CD14-positive monocyte (primary cell): ENCODE measurements around the gene CYP46A1. TPM values are rescaled to one million over a fixed set of nuclear protein-coding genes. Genes with fewer than 3 reads are reported as not detected.

Experiments
- DNase-seq, 3 donors: peaks; one replicate each; pipeline ENCODE4 v3.0.0-alpha.2; 2011 to 2022
- H2AFZ ChIP-seq: 2 replicates; pipeline ENCODE4 v1.6.0; 2012; ENCODE audit warnings: mild to moderate bottlenecking, low read depth, low read length, inconsistent platforms; ENCODE audit not compliant: insufficient read depth, poor library complexity, severe bottlenecking
- H3K27ac ChIP-seq, 2 donors: 1 replicate in 1 of 2; 2 replicates in 1 of 2; pipeline ENCODE4 v1.5.1; 2012 to 2013; ENCODE audit warnings: low read length in 2 of 2, control low read depth in 1 of 2, inconsistent platforms in 1 of 2, low read depth in 1 of 2, mild to moderate bottlenecking in 1 of 2
- H3K27me3 ChIP-seq, 2 donors: one replicate each; pipeline versions ENCODE4 v1.6.0 to v1.6.1; 2011 to 2013; ENCODE audit warnings: low read length in 2 of 2; ENCODE audit not compliant: control insufficient read depth in 2 of 2, insufficient read depth in 2 of 2
- H3K36me3 ChIP-seq, 2 donors: replicated peaks in 1 of 2; 1 replicate in 1 of 2; 2 replicates in 1 of 2; pipeline versions ENCODE4 v1.5.1 to v1.6.1; 2012 to 2013; ENCODE audit warnings: low read length in 2 of 2, control low read depth in 1 of 2, inconsistent platforms in 1 of 2, mild to moderate bottlenecking in 1 of 2; ENCODE audit not compliant: insufficient read depth in 2 of 2, control insufficient read depth in 1 of 2
- H3K4me1 ChIP-seq, 2 donors: 1 replicate in 1 of 2; 2 replicates in 1 of 2; pipeline versions ENCODE4 v1.5.1 to v1.6.1; 2012 to 2013; ENCODE audit warnings: low read length in 2 of 2, control low read depth in 1 of 2, inconsistent platforms in 1 of 2, mild to moderate bottlenecking in 1 of 2, moderate library complexity in 1 of 2; ENCODE audit not compliant: insufficient read depth in 2 of 2, control insufficient read depth in 1 of 2
- H3K4me2 ChIP-seq: replicated peaks from 2 replicates; pipeline ENCODE3; 2012; ENCODE audit warnings: low read length, moderate library complexity, mild to moderate bottlenecking; ENCODE audit not compliant: poor library complexity, severe bottlenecking; ENCODE audit errors: extremely low read depth
- H3K4me3 ChIP-seq, 3 experiments: fragments of 200-600 bp in 1 of 3; sonication (generic) in 1 of 3; replicated peaks in 1 of 3; 1 replicate in 2 of 3; 2 replicates in 1 of 3; pipeline ENCODE4 v1.5.1; 2011 to 2013; ENCODE audit warnings: low read length in 3 of 3, mild to moderate bottlenecking in 3 of 3, control low read depth in 2 of 3, low read depth in 2 of 3, inconsistent platforms in 1 of 3, moderate library complexity in 1 of 3
- H3K79me2 ChIP-seq: 2 replicates; pipeline ENCODE4 v1.6.0; 2012; ENCODE audit warnings: mild to moderate bottlenecking, control low read depth, inconsistent platforms, low read length, moderate library complexity; ENCODE audit not compliant: insufficient read depth
- H3K9ac ChIP-seq: 2 replicates; pipeline ENCODE4 v1.6.0; 2017; ENCODE audit warnings: low read length, mild to moderate bottlenecking; ENCODE audit not compliant: insufficient read depth, poor library complexity, severe bottlenecking
- H3K9me3 ChIP-seq, 2 donors: replicated peaks in 1 of 2; 1 replicate in 1 of 2; 2 replicates in 1 of 2; pipeline versions ENCODE4 v1.5.1 to v1.6.1; 2012 to 2013; ENCODE audit warnings: low read length in 2 of 2, control low read depth in 1 of 2; ENCODE audit not compliant: control insufficient read depth in 1 of 2, insufficient read depth in 1 of 2
- H4K20me1 ChIP-seq: 2 replicates; pipeline ENCODE4 v1.6.0; 2012; ENCODE audit warnings: mild to moderate bottlenecking, low read length, control low read depth, moderate library complexity; ENCODE audit not compliant: insufficient read depth
- H3K27ac Mint-ChIP-seq, 7 donors: one replicate each; pipeline ENCODE4 v1.8.0; 2020; ENCODE audit warnings: mild to moderate bottlenecking in 7 of 7, mixed read lengths in 7 of 7, moderate library complexity in 6 of 7, inconsistent platforms in 2 of 7
- H3K27me3 Mint-ChIP-seq, 3 donors: one replicate each; pipeline ENCODE4 v1.8.0; 2021 to 2022; ENCODE audit warnings: low read depth in 3 of 3, mild to moderate bottlenecking in 3 of 3, mixed read lengths in 3 of 3, moderate library complexity in 3 of 3, inconsistent platforms in 1 of 3
- H3K36me3 Mint-ChIP-seq, 2 donors: one replicate each; pipeline ENCODE4 v1.8.0; 2020; ENCODE audit warnings: mixed read lengths in 2 of 2, inconsistent platforms in 1 of 2, mild to moderate bottlenecking in 1 of 2
- H3K4me1 Mint-ChIP-seq: one replicate; pipeline ENCODE4 v1.8.0; 2020; ENCODE audit warnings: mild to moderate bottlenecking, mixed read lengths
- H3K4me3 Mint-ChIP-seq, 2 donors: one replicate each; pipeline ENCODE4 v1.8.0; 2020; ENCODE audit warnings: mild to moderate bottlenecking in 2 of 2, mixed read lengths in 2 of 2, moderate library complexity in 1 of 2
- H3K9me3 Mint-ChIP-seq, 7 donors: one replicate each; pipeline ENCODE4 v1.8.0; 2020 to 2022; ENCODE audit warnings: mixed read lengths in 7 of 7, mild to moderate bottlenecking in 6 of 7, moderate library complexity in 6 of 7, inconsistent platforms in 2 of 7
- WGBS: methylation state at CpG from one replicate; pipeline ENCODE4 v1.1.5; 2013; ENCODE audit warnings: missing lambda C conversion rate; ENCODE audit not compliant: insufficient coverage; 5-methylcytosine and 5-hydroxymethylcytosine counted together
- intact Hi-C, 2 donors: fragments of 100-400 bp; cut with micrococcal nuclease; formaldehyde crosslinking; loops; one replicate each; pipeline versions ENCODE4 v1.15.0 to v1.15.1; 2023
- polyA plus RNA-seq, 3 donors: library from polyadenylated mRNA; depleted of rRNA in 1 of 3; unstranded in 2 of 3; stranded (reverse) in 1 of 3; fragments of 300-500 nt in 2 of 3; fragments of >200 nt in 1 of 3; fragmentation: Illumina TruSeq in 2 of 3; gene quantifications; 1 replicate in 2 of 3; 2 replicates in 1 of 3; pipeline ENCODE4 v1.2.3, GENCODE V29; 2012 to 2021
- TF ChIP-seq, protein P1 (sequence below): fragments of 200-600 bp; IDR thresholded peaks from one replicate; pipeline ENCODE4 v1.8.0; 2022; ENCODE audit warnings: antibody characterized with exemption, mild to moderate bottlenecking

The CYP46A1 gene
- polyA plus RNA-seq, 3 donors, result not detected

DNA sequence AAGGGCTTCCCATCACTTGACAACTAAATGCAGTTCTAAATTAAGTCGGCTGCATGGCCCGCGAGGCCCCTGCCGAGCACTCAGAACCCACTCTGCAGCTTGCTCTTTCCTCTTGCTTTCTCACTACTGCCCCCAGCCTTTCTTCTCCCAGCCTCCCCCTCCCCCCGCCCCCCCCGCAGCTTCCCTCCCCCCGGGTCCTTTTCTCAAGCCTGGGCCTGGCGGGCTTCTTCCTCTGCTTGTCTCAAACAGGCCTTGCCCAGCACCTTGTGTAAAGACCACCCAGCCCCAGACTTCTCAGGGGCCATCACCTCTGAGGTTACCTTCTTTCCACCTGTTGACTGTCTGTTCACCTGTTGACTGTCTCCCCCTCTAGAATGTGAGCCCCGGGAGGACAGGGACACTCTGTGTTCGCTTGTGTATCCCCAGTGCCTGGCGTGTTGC lies 1.1 kb downstream of the CYP46A1 start:
- H3K27me3 ChIP-seq, result peaks cover 8 to 29% of the 10 kb centered on the region in 2 donors

DNA sequence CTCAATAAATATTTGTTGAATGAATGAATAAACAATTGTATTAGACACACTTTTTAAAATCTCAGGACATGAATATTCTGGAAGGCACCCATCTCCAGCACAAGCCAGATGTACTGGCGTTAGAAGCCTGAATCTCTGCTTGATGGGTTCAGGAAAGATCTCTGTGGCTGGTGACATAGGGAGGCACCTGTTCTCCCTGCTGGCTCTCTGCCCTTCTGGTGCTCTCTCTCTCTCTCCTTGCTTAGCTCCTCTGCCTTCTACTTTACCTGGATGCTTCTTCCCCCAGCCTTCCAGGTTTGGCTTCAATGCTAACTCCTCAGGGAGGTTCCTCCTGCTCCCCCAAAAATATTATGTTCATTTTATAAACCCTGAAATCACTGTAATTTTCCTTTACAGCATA lies 1.5 kb downstream of the CYP46A1 start:
- intact Hi-C loops, result loop anchor here in 1 of 2 donors (10.0 kb wide), 1 partner anchor 509 kb away; no protein-coding TSS in a partner anchor
- H2AFZ ChIP-seq, result no peak overlapping the region
- peaks cover 8 to 30% of the 10 kb centered on the region in 2 donors for H3K27me3 ChIP-seq
- H3K27ac ChIP-seq, result no peak overlapping the region
- H3K9ac ChIP-seq, result no peak overlapping the region
- no CpG with 5 or more reads among the region's 1 CpG for WGBS
- no peaks in the 10 kb centered on the region for H3K36me3 ChIP-seq
- peaks cover 0 to 19% (median 3%) of the 10 kb centered on the region in 7 donors for H3K9me3 Mint-ChIP-seq
- no peak overlapping the region for H3K4me2 ChIP-seq
- TF ChIP-seq, protein P1, sequence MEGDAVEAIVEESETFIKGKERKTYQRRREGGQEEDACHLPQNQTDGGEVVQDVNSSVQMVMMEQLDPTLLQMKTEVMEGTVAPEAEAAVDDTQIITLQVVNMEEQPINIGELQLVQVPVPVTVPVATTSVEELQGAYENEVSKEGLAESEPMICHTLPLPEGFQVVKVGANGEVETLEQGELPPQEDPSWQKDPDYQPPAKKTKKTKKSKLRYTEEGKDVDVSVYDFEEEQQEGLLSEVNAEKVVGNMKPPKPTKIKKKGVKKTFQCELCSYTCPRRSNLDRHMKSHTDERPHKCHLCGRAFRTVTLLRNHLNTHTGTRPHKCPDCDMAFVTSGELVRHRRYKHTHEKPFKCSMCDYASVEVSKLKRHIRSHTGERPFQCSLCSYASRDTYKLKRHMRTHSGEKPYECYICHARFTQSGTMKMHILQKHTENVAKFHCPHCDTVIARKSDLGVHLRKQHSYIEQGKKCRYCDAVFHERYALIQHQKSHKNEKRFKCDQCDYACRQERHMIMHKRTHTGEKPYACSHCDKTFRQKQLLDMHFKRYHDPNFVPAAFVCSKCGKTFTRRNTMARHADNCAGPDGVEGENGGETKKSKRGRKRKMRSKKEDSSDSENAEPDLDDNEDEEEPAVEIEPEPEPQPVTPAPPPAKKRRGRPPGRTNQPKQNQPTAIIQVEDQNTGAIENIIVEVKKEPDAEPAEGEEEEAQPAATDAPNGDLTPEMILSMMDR, result no peak
- peaks cover 15 to 20% of the 10 kb centered on the region in 2 donors for H3K4me1 ChIP-seq
- H3K4me1 Mint-ChIP-seq, result peaks cover 19% of the 10 kb centered on the region
- no peak for DNase-seq
- no peaks in the 10 kb centered on the region for H4K20me1 ChIP-seq
- H3K4me3 ChIP-seq, result no peak overlapping the region
- no peaks in the 10 kb centered on the region for H3K79me2 ChIP-seq
- H3K9me3 ChIP-seq, result peaks cover 0 to 2% of the 10 kb centered on the region in 2 donors
- peaks cover 46 to 68% (median 51%) of the 10 kb centered on the region in 3 donors for H3K27me3 Mint-ChIP-seq
- H3K4me3 Mint-ChIP-seq, result peak overlapping the region; percentile 20 to 80
- H3K36me3 Mint-ChIP-seq, result no peaks in the 10 kb centered on the region
- H3K27ac Mint-ChIP-seq, result no peak overlapping the region

More for the DNA sequence above, 1.1 kb downstream of the CYP46A1 start:
- Histone ChIP-seq H3K27ac (no peak overlapping the region), H2AFZ (no peak overlapping the region), H3K79me2 (no peaks in the 10 kb centered on the region), H3K4me1 (peaks cover 15 to 20% of the 10 kb centered on the region in 2 donors), H4K20me1 (no peaks in the 10 kb centered on the region), H3K9ac (no peak overlapping the region), H3K4me3 (no peak overlapping the region), H3K9me3 (peaks cover 0 to 2% of the 10 kb centered on the region in 2 donors), H3K36me3 (no peaks in the 10 kb centered on the region), H3K4me2 (no peak overlapping the region)
- peaks cover 19% of the 10 kb centered on the region for H3K4me1 Mint-ChIP-seq
- no peak overlapping the region for H3K27ac Mint-ChIP-seq
- DNase-seq, result no peak
- peaks cover 0 to 19% (median 3%) of the 10 kb centered on the region in 7 donors for H3K9me3 Mint-ChIP-seq
- H3K4me3 Mint-ChIP-seq, result peak overlapping the region; percentile 20 to 80
- H3K36me3 Mint-ChIP-seq, result no peaks in the 10 kb centered on the region
- intact Hi-C loops, result loop anchor here in 1 of 2 donors (10.0 kb wide), 1 partner anchor 510 kb away; no protein-coding TSS in a partner anchor
- peaks cover 46 to 66% (median 51%) of the 10 kb centered on the region in 3 donors for H3K27me3 Mint-ChIP-seq
- TF ChIP-seq, protein P1, result no peak
- no CpG with 5 or more reads among the region's 11 CpGs for WGBS
